Mesenteric fat pad (tissue), 1 donor: ENCODE results near the gene KCNJ1. TPM values are rescaled to one million over a fixed set of nuclear protein-coding genes. Genes with fewer than 3 reads are reported as not detected.
A peak's percentile ranks its signal among the peaks of the same experiment; 100 is the strongest.

Source experiments
- DNase-seq: peaks from one replicate; pipeline ENCODE4 v3.0.0-alpha.2; 2020; ENCODE audit warnings: low spot score
- total RNA-seq: library from RNA; stranded (reverse); fragmentation: NEBNext Ultra II Directional; extraction: Animal tissue kit (Norgen Biotek cat#: 25700); gene quantifications from one replicate; pipeline ENCODE4 v1.2.1, GENCODE V29; 2021
- donor health status: DM: yes; HTN: yes; CAD: no.

Gene KCNJ1
- total RNA-seq, 1 donor from 2014 or later = not detected

DNA sequence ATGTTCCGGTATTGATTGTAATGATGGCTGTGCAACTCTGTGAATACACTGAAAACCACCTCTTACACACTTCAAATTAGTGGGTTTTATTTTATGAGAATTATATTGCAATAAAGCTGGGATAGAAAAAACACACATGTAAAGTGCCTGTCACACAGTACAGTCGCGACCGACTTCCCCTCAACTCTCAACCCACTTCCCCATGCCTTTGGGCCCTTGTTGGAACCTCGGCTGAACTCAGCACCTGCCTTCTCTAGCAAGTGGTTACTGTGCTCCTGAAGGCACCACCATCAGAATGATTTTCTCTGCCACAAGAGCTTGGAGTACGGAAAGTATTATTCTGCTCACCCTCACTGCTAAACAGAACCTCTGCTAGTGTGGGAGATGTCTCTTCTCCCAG lies 13.5 kb downstream of the KCNJ1 start:
- DNase-seq = no peak

DNA sequence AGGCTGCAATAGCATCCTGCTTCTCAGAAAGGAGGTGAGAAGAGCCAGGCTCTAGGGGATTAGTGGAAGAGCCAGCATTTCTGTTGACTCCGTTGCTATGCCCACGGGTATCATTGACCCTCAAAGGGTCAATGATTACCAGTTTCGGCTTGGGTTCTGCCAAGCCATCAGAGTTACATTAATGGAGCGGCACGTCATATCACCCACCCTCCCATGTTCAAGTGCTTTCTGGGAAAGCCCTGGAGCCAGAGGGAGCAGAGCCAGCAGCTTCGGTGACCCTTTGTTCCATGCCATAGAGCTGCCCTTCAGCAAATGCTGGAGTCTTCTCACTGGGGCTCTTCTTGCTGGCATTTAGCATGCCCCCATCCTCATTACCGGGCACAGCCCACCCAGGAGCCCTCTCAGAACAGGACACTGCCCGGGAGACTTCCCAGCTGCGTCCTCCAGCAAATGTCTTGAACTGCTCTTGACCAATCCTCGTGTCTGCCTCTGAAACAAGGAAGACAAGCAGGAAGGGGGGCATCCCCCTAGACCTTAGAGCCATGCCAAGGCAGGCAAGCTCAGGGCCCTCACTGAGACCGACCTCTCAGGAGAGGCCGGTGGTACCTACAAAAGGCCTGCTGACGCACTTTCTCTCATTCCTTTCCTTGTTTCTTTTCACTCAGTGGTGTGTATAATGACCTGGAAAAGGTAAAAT lies 14.6 kb downstream of the KCNJ1 start:
- no peak for DNase-seq

DNA sequence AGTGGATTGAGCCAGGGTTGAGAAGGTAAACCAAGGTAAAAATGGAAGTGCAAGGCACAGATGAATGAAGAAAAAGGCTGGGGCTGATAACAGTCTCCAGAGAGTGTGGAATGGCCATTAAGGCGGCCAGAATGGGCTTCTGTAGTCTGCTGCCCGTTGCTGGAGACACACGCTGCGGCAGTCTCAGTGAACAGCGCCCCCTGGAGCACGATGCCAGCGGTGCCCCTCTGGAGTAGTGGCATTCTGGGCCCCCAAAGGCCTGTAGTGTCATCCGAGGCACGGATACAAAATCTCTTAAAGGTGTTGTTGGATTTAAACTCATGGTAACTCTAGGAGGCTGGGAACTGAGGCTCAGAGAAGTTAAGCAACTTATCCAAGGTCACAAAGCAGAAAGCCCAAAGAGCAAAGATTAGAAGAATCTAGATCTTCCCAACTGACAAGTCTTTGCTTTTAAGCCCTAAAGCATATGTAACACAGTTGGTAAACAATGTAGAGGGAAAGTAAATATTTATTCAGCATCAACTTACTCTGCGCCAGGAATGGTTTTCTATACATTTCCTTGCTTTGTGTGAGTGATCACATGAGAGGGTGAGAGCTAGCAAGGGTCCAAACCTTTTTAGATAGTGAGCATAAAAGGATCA lies 18.2 kb downstream of the KCNJ1 start:
- DNase-seq = no peak

DNA sequence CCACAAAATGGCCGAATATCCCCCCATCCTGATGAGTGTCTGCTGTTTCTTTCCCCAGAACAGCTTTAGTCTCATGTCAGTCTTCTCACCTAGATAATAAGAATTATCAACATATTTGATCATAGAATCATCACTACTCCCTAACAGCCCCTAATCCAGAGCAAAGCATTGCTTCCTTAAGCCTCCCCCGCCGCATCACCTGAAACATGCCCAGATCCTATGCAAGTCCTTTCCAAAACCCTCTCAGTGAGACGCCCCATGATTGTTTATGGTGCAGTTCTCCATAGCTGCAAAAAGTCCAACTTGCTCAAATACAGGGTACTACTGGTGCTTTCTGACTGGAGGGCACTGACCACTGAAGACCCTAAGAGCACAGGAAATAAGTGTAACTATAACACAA lies 20.1 kb downstream of the KCNJ1 start:
- DNase-seq = peak; percentile 43

DNA sequence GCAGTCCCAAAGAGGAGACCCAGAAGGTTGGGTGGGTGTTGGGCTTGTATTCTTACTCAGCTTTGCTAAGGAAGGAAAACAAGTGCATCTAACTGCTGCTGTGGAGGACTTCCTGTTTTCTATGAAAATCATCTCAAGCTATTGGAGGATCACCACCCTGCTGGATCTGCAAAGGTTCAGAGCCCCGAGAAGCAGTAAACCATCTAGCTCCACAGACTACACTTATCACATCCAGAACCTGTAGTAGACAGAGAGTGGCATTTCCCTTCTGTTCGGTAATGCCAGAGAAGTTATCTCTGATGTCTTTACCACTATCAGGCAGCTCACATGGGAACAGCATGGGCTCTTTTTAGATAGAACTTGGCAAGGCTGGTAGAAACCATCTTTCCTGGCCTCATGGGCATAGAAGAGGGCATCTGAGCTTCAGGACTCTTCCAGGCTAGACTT lies 21.7 kb downstream of the KCNJ1 start:
- DNase-seq = no peak

DNA sequence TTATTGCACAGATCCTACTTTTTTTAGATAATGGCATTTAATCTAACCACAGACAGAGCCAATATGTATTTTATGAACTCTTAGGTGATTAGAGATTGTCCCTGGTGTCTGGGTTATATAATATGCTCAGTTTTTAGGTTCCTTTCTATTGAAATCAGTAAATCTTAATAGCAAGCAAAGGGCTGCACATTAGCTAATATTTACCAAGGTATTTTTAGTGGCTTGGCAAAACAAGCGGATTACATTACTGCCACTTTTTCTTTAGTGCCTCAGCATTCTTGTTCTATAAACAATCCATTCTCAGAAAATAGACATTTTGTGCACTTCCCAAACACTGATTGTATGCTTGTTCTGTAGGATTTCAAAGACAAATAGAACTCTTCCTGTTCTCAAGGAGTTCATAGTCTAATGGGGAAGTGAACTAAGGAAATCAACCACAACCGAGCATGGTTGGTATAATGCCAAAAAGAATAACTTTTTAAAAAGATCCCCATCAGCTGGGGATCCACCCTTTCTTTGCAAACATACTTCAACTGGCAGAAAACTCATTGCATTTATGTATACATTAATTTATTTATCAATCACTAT lies 23.8 kb downstream of the KCNJ1 start:
- DNase-seq = no peak

DNA sequence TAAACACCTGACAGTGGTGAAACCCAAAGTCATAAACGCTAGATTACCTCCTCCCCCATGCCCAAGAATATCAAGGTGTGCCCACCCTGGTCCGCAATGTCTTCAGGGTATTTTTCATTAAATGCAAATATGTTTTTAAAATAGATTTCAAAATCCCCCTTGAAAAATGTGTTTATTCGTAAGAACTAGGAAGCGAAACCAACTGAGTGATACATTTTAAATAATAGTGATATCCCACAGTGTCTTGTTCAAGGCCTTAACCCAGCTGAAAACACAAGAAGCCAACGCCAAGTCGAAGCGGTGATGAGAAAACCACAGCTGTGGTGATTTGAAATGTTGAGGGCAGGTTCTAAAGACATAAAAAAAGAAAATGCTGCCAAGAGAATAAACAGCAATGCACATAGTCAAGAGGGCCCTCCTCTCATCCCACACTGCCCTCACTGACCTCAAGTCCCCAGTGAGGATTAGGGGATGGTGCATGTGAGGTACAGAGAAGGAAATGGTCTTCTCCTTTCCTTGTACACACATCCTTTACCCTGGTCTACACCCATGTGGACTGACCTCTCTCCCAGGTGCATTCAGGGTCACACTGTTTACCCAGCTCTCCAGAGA lies 25.5 kb downstream of the KCNJ1 start:
- peak; percentile 33 for DNase-seq

DNA sequence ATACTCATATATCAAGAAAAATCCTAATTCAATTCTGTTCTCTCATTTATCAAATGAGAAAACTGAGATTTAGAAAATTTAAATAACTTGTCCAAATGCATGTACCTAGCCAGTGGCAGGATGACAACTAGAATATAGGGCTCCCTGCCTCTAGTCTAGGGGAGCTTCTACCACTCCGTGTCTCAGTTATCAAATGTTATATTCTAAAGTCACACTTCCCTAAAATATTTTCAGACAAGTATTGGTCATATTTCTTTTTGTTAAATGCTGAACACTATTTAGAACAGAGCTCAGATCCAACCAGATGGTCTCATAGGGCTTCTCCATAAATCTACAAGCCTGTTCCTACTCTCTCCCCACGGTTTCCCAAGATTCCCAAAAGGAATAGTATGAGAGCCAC lies 26.3 kb downstream of the KCNJ1 start:
- no peak for DNase-seq

DNA sequence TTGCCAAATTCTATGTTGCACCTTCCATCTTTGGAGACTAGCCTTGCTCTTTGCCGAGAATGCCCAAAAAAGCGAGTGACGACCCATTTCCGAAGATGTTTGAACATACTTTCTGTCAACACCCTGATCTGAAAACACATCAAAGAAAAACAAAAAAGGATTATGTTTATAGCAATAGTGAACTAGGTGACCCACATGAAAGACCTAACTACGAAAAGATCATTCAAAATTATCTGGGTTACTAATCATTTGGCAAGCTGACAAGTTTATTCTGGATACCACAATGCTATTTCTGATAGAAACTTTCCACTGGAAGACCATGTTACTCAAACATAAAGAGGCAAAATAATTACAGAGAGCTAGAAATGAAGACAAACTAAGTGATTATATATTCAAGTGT lies 27.0 kb downstream of the KCNJ1 start:
- DNase-seq = no peak

DNA sequence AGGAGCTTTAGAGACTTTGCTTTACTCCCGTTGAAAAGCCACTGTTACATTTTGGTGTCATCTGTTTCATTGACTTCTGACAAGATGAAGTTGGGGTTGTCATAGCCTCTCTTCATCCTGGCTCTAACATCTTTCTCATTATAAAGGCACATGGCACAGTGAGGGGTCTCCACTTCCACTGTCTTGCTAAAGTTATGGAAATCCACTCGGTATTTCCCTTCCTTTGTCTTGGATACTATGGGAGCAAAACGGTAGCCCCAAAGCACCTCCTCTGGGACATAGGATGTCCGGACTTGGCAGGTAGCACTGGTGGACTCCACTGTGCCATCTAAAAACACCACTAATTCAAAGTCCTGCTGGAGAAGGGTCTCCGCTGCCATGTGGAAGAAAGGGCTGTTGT lies 28.0 kb downstream of the KCNJ1 start:
- no peak for DNase-seq

DNA sequence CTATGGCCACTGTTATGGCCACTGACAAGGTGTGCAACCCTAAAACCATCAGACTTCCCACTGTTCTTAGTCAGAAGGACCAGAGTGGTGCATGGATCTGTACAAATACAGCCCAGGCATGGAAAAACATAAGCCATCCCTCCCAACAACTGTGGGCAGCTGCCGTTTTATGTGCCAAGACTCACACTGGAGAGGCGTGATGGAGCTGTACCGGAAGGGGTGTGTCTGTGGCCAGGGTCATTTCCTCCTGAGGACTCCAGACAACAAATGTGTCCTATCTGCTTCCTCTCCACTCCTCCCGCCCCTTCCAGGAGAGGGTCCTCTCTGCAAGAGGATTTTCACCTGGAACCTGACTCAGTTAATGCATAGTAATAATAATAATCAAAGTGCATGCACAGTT lies 29.5 kb downstream of the KCNJ1 start:
- DNase-seq = peak; percentile 64

DNA sequence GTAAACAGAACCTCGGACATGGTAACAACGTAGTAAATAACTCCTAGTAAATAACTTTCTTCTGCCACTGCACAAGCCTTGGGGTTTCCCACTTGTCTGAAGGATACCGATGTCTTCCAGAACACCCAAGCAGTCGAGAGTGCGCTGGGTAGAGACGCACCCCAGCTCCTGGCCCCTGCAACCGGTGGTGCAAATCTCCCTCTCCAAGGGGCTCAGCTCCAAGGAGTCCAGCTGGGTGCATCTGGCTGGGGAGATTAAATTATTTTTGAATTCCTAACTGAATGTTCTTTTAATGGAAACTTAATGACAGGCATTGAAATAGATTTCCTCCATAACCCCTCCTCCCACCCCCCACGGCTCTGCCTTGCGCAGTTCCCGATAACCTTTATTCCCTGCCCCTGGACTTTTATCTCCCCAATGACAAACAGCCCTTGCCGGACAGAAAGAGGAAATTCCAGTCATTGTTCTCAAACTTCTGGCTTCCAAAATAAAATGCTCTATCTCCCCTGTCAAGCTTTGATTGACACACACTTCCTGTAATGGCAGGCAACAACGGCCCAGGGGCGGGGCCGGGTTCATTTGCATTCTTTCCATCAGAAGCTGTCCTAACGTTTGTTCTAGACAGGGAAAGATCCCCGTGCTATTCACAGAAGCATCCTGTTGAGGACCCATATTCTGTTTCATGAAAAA lies 31.2 kb downstream of the KCNJ1 start:
- peak; percentile 82 for DNase-seq

DNA sequence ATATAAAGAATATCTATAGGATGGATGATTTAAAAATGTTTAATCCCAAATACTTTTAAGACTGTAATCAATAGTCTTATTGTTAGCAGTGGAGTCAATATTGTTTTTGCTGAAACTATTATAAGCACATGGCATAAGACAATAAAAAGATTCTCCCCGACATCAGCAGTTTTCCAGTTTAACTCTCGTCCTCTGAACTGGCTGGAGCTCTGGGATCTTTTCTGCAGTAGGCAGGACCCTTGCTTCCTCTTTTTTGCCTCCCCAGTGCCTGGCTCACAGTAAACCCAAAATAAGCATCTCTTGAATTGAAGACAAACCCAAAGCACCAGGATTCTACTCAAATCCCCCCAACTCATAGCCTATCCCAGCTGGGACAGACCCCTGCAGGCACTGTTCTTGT lies 32.9 kb downstream of the KCNJ1 start:
- DNase-seq = no peak

DNA sequence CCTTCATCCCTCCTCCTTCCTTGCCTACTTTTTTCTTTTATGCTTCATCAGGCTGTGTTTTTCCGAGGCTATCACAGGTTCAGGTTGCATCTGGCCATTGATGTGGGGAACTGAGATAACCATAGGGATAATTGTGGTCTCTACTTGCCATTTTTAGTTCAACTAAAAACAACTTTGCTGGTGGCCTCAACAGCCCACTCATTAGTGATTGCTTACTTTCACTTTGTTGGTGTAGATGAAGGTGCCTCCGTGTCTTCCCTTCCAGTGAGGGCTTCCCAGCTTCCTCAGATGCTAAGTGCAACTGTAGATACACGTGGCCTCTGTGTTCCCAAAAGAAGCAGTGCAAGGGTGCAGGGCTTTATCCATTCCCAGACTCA lies 35.0 kb downstream of the KCNJ1 start:
- DNase-seq = no peak

DNA sequence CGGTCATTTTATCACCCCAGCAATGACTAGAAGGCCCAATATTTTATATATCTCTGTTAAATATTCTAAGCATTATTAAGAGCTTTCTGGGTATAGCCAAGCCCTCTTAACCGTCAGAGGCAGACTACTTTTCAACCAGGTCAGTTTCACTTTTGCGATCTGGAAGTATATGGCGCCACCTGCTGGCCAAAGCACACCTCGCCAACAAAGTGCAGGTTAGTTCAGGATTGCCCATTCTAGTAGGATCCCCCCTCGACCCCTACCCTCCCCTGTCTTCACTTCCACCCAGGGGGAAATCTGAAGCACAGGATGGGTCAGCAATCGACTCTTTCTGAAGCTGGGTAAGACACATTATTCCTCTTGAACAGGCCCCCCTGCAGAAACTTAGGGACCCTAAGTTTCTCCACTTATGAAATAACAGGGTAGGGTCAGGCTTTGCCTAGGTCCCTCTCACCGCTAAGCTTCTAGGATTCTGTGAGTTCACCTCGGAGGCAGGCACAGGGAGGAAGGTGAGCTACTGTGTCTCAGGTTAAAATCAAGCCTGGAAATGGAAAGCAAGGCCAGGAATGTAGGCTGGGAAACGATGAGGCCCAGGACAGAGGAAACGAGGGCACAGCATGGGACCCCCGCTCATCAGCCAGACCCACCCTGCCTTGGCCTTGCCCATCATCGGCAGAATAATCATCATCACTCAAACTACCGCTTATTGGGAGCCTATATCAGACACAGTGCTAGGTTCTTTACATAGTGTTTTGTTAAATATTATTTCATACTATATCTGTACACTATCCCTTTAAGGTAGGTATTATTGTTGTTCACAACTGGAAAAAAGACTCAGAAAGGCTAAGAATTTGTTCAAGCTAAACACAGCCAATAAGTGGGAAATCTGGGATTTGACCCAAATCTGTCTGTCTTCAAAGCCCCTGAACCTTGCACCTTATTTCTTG lies 35.6 kb downstream of the KCNJ1 start:
- no peak for DNase-seq

DNA sequence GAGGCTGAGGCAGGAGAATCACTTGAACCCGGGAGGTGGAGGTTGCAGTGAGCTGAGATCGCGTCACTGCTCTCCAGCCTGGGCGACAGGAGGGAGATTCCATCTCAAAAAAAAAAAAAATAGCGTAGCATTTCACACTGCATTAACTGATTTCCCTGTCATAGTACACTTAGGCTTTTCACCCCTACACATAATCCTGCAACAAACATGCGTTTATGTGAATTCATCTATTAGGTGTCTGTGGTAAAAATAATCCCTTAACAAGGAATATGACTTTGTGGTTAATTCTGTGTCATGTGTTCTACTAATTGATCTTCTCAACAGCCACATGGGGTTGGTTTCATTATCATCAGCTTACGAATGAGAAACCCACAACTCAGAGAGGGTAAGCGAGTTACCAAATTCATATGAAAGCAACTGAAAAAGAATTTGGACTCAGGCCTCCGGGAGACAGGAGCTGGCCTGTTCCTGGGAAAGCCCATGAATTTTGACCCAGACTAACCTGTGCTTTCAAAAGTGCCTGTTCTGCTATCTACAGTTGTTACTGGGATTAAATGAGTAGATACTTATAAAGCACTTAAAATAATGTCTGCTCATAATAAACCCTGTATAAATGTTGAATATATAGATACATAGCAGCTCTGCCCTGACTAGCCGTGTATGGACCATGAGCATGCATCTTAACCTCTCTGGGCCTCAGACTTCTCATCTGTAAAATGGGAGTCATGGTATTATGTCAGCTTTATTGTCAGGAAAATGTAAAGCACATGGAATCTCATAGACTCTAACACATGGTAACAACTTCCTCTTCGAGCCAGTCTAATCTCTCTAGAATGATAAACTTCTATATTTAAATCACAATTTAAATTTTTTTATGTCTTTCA lies 36.6 kb downstream of the KCNJ1 start:
- DNase-seq = no peak

DNA sequence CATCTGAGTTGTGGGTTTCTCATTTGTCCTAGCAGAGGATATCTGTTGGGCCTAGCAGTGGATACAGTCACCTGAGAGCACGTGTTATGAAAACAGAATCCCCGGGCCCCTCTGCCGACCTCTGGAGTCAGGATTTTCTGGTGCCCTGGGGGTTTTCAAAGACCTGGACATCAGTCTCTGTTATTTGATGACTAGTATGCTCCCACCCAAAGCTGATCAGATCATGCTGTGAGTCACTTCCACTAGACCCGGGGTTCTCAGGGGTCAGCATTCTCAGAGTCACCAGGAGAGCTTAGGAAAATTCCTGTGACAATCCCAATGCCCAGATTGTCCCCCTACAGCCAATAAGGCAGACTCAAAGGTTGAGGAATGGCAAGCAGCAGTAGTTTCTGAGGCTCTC lies 38.7 kb downstream of the KCNJ1 start:
- DNase-seq = no peak

DNA sequence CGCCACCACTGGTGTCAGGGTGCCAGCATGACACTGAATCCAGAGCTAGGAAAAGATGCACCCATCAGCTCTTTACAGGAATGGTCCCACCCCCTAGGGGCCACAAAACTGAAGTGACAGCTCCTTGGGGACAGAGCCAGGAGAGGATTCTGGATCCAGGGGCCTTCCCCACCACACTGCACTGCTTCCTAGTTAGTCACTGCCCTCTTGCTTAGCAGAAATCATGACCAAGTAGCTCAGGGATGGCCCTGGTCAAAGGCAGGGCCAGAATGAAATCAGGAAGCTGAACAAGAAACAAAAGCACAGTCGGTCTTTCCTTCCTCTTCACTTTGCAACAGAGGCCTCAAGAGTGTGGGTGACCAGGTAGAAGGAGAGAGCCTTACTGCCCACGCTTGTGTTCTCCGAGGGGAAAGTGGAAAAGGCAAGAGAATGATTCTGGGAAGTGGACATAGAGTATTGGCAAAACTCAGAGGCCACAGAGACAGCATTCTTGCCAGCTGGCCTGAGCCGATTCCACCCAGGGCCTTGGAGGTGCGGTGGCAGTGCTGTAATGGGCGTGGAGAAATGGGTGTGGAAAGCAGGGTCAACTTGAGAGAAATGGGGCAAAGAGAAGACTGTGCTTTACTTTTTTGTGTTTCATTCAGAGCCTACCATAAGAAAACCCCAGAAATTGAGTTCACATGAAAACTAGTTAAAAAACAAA lies 39.8 kb downstream of the KCNJ1 start:
- no peak for DNase-seq
